Neural progenitor cell (in vitro differentiated cells): Measurements from ENCODE around the gene PFN2.

Experiments
- CTCF ChIP-seq: fragments of 200-600 bp; sonication (generic); IDR thresholded peaks from 2 replicates; pipeline ENCODE4 v1.5.1; 2017; ENCODE audit warnings: antibody characterized with exemption, mild to moderate bottlenecking
- EZH2 ChIP-seq: fragments of 200-600 bp; sonication (generic); IDR thresholded peaks from 2 replicates; pipeline ENCODE4 v1.6.1; 2017; ENCODE audit warnings: antibody characterized with exemption, mild to moderate bottlenecking, moderate library complexity

GRCh38 chr3:149964291-149964690, 6.4 kb downstream of the PFN2 start:
- no peak for TF ChIP-seq CTCF
- TF ChIP-seq EZH2 = no peak
